GM19467 (cell line): ENCODE measurements around the gene NUP43.
"Not testable (repeated sequence)": the region's sequence is repeated elsewhere in the genome, so short reads cannot be mapped to it uniquely, and the experiment has no call there.

Experiments used
- ATAC-seq: cut with Tn5 transposase; IDR thresholded peaks from one replicate; pipeline ENCODE4 v1.9.1; 2021; ENCODE audit warnings: mild to moderate bottlenecking, moderate library complexity; ENCODE audit not compliant: unreplicated experiment

Gene NUP43

DNA sequence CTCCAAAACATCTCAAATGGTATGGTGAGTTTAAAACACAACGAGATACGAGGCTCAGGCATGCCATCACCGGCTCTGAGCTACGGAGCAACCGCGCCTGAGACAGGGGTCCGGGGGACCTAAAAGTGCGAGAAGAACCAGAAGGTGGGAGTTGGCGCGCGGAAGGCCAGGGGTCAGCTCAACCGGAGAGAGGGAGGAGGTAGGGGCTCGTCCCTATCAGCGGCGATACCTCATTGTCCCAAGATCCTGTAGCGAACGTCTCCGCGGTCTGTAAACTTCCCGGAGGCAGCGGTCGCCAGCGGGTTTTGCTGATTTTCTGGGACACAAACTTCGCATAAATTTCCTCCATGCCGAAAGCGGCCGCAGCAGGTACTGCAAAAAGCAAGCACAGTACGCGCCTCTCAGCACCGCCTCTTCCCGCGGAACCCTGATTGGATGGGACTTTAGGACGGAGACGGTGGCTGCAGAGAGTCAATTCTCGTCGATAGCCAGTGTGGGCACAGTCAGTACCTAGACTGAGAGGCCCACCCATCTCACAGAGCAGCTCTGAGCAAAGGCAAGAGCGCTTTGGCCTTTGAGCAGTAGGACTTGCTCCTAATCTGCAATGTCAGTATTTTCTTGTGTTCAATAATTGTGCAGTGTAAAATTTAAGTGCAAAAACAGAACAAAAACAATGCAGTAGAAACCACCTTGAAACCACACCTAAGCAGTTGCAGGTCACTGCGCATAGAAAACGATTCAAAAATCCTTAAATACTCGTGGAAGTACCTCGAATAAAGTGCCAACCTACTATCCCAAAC, at the start of gene NUP43:
TSS of gene NUP43 (minus strand) at position 383 of the 800 bp plus-strand sequence. CDS start at position 349, 34 bp downstream.
- peak; percentile 55 for ATAC-seq

DNA sequence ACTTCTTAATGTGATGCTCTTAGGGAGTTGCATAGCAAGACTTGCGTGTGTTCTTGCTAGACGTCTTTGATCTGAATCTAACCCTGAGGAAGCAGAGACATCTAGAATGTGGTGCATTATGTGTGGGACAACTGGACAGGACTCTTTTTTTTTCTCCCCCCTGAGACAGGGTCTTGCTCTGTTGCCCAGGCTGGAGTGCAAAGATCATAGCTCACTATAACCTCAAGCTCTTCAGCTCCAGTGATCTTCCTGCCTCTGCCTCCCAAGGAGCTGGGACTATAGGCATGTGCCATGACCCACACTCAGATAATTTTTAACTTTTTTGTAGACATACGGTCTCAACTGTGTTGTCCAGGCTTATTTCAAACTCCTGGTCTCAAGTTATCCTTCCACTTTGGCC, 37.2 kb upstream of the NUP43 start:
- no peak for ATAC-seq

DNA sequence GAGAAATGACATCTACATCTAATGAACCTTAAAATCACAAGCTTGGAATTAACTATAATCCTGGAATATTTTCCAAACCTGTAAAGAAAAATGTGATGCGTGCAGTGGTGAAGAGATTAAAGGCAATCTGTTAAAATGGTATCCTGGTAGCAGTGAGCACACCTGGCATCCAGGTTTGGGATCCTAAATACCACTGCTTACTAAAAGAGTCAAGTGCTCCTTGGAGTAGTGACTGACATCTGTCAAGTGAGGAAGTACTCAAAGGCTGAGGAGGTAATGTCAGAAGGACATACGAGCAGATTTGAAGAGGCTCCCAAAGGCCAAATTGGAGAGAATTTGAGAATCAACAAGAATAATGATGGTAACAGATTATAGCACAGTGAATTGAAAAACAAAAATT, 36.0 kb upstream of the NUP43 start:
- ATAC-seq = no peak

- no peak for ATAC-seq
These were observed 35.4 kb upstream of the NUP43 start for GRCh38 chr6:149781715-149782114.

DNA sequence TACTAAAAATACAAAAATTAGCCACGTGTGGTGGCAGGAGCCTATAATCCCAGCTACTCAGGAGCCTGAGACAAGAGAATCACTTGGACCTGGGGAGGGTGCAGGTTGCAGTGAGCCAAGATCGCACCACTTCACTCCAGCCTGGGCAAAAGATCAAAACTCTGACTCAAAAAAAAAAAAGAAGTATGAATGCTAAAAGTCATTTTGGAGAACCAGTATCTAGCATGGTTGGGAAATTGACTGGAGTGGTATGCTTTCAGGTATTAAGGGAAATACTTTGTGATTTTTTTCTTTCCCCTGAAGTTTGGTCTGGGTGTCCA, 33.3 kb upstream of the NUP43 start:
- no peak for ATAC-seq

DNA sequence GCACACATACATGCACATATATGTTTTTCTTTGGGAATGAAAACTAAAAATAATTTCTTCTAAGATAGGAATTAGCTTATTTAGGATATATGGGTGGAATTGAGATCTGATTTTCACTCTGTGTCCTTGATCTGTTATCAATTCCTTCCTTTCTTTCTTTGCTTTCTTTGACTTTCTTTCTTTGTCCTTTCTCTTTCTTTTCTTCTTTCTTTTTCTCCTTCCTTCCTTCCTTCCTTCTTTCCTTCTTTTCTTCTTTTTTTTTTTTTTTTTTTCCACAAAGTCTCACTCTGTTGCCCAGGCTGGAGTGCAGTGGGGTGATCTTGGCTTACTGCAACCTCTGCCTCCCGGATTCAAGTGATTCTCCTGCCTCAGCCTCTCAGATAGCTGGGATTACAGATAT, 31.3 kb upstream of the NUP43 start:
- no peak for ATAC-seq

DNA sequence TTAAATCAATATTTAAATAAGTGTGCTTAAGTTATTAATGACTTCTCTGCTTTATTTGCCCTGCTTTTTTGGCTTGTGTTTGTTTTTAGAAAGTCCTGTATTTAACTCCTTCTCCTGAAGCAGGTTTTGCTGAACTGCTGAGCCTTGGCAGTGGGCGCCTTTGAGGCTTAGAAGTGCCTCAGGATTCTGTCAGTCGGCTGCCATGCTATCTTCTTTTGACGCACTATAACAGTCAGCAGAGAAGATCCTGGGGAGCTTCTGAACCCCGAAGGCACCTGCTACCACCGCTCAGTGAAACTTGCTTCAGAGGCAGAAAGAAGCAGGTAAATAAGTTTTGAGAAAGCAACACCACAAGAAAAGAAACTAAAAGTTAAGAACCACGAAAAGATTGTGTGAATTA, 25.6 kb upstream of the NUP43 start:
- ATAC-seq = no peak

DNA sequence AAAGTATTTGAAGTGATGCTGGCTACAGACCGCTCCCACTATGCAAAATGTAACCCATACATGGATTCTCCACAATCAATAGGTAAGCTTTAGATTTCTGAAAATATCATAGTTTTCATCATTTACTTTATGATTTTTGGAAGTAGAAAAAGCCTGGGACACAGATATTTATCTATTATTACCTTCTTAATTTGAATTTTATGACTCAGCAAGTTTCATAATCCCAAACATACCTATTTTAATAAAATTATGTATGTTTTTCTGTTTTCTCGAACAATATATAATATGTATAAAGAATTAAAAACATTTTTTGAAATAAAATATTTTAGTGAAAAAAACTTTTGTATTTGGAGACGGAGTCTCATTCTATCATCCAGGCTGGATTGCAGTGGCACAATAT, 24.9 kb upstream of the NUP43 start:
- no peak for ATAC-seq

- ATAC-seq = no peak
These were observed 23.3 kb upstream of the NUP43 start for GRCh38 chr6:149769676-149770075.

- ATAC-seq = no peak
These were observed 19.9 kb upstream of the NUP43 start for GRCh38 chr6:149766156-149766769.

DNA sequence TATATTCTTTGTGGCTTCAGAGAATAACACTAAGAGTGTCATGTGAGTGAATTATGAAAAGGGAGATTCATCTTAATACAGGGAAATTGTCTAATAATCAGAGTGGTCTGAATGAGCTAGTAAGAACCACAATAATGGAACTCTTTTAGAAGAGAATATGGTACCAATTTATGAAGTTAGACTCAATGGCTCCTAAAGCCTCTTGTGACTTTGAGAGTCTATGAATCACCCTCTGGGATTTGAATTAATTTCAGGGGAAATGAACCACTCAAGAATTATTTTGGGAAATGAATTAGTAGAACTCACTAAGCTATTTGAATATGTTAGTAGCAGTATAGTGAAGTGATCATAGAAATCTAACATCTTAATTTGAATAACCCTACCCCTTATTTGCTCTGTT, 17.5 kb upstream of the NUP43 start:
- ATAC-seq = no peak

DNA sequence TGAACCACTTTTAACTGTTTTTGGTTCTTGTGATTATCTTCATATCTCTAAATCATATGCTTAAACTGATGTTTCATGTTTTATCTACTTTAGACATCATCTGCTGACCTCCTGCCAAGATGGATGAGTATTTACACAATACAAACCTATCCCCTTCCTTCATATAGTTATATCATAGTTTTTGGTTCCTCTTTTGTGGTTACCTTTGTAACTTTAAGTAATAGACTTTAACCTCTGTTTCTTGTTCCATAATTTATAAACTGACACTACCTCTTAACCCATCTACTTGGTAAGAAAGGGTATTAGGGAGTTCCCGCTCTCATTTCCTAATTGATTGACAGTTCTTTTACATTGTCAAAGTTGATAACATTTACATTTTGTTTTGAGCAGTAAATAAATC, 15.1 kb upstream of the NUP43 start:
- peak; percentile 91 for ATAC-seq

GRCh38 chr6:149756261-149756636, 9.9 kb upstream of the NUP43 start:
- no peak for ATAC-seq

- ATAC-seq = no peak
These were observed 9.3 kb upstream of the NUP43 start for GRCh38 chr6:149755300-149756260.

DNA sequence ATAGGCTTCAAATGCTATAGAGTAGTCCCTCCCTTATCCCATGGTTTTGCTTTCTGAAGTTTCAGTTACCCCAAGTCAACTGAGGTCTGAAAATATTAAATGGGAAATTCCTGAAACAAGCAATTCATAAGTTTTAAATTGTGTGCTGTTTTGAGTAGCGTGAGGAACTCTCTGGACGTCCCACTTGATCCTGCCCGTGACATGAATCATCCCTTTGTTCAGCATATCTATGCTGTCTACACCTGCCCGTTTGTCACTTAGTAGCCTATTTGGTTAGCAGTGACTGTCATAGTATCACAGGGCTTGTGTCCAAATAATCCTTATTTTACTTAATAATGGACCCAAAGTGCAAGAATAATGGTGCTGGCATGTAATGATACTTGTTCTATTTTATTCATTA, 8.2 kb upstream of the NUP43 start:
- no peak for ATAC-seq

DNA sequence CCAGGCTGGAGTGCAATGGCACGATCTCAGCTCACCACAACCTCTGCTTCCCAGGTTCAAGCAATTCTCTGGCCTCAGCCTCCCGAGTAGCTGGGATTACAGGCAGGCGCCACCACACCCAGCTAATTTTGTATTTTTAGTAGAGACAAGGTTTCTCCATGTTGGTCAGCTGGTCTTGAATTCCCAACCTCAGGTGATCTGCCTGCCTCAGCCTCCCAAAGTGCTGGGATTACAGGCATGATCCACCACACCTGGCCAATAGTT, 7.0 kb upstream of the NUP43 start:
- ATAC-seq = not testable (repeated sequence)

- ATAC-seq = no peak
These were observed 6.5 kb upstream of the NUP43 start for GRCh38 chr6:149752600-149753373.

DNA sequence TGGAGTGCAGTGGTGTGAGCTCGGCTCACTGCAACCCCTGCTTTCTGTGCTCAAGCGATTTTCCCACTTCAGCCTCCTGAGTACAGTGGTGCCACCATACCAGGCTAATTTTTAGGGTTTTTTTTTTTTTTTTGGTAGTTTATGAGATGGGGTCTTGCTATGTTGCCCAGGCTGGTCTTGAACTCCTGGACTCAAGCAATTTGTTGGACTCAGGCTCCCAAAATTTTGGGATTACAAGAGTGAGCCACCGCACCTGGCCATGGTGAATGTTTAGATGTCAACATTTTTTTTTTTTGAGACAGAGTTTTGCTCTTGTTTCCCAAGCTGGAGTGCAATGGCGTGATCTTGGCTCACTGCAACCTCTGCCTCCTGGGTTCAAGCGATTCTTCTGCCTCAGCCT, 5.6 kb upstream of the NUP43 start:
- not testable (repeated sequence) for ATAC-seq

- ATAC-seq = no peak
These were observed 4.9 kb upstream of the NUP43 start for GRCh38 chr6:149751239-149751638.

GRCh38 chr6:149750136-149750609, 3.8 kb upstream of the NUP43 start:
- peak; percentile 28 for ATAC-seq

GRCh38 chr6:149749594-149750135, 3.3 kb upstream of the NUP43 start, which contains the start of gene PCMT1:
PCMT1 (plus strand) TSS chr6:149749741; CDS start chr6:149749902, 161 bp downstream.
- peak; percentile 86 for ATAC-seq
